ENCODE data around the gene AARS1.
A peak's percentile ranks its signal among the peaks of the same experiment; 100 is the strongest.
"Not testable (repeated sequence)": the region's sequence is repeated elsewhere in the genome, so short reads cannot be mapped to it uniquely, and the experiment has no call there.

Gene AARS1

GRCh38 chr16:70249697-70250096 is 39.6 kb downstream of the AARS1 start:
- H3K27ac ChIP-seq, result not testable (repeated sequence)
- peak overlapping the region in 3 of 7 experiments; percentile 74 to 86 (median 85) for H3K4me3 ChIP-seq

- not testable (repeated sequence) for H3K27ac ChIP-seq, H3K4me3 ChIP-seq
Observed at GRCh38 chr16:70238773-70239172, 50.5 kb downstream of the AARS1 start.

GRCh38 chr16:70231831-70232230 is 57.5 kb downstream of the AARS1 start:
- not testable (repeated sequence) for H3K4me3 ChIP-seq, H3K27ac ChIP-seq

- H3K27ac ChIP-seq, H3K4me3 ChIP-seq: not testable (repeated sequence)
Observed at GRCh38 chr16:70226024-70226423, 63.3 kb downstream of the AARS1 start.

GRCh38 chr16:70225430-70225829 is 63.9 kb downstream of the AARS1 start:
- H3K27ac ChIP-seq, H3K4me3 ChIP-seq: not testable (repeated sequence)

GRCh38 chr16:70224645-70225044 is 64.7 kb downstream of the AARS1 start:
- not testable (repeated sequence) for H3K4me3 ChIP-seq, H3K27ac ChIP-seq

- not testable (repeated sequence) for H3K4me3 ChIP-seq, H3K27ac ChIP-seq
Observed at GRCh38 chr16:70223971-70224513, 65.3 kb downstream of the AARS1 start.

GRCh38 chr16:70223216-70223615 is 66.1 kb downstream of the AARS1 start:
- not testable (repeated sequence) for H3K27ac ChIP-seq, H3K4me3 ChIP-seq

- H3K4me3 ChIP-seq, H3K27ac ChIP-seq: not testable (repeated sequence)
Observed at GRCh38 chr16:70222574-70222973, 66.7 kb downstream of the AARS1 start.

- H3K4me3 ChIP-seq, H3K27ac ChIP-seq: not testable (repeated sequence)
Observed at GRCh38 chr16:70218586-70218985, 70.7 kb downstream of the AARS1 start.

GRCh38 chr16:70206382-70206781 is 82.9 kb downstream of the AARS1 start:
- not testable (repeated sequence) for H3K4me3 ChIP-seq, H3K27ac ChIP-seq

GRCh38 chr16:70204668-70205405 is 84.5 kb downstream of the AARS1 start:
- not testable (repeated sequence) for H3K27ac ChIP-seq, H3K4me3 ChIP-seq

- H3K27ac ChIP-seq, H3K4me3 ChIP-seq: not testable (repeated sequence)
Observed at GRCh38 chr16:70204010-70204409, 85.3 kb downstream of the AARS1 start.

- H3K4me3 ChIP-seq, H3K27ac ChIP-seq: not testable (repeated sequence)
Observed at GRCh38 chr16:70203508-70203907, 85.8 kb downstream of the AARS1 start.
